Stimulated activated CD4-positive, alpha-beta T cell treated with anti-CD3 and anti-CD28 coated beads, Interleukin-12 subunit alpha, Interleukin-12 subunit beta, amount 100 ng/mL, for 4 hours (primary cell): Measurements from ENCODE around the gene ANKRD29.

Experiments used
- DNase-seq: peaks from one replicate; pipeline ENCODE4 v3.0.0-alpha.2; 2020

Gene ANKRD29, protein sequence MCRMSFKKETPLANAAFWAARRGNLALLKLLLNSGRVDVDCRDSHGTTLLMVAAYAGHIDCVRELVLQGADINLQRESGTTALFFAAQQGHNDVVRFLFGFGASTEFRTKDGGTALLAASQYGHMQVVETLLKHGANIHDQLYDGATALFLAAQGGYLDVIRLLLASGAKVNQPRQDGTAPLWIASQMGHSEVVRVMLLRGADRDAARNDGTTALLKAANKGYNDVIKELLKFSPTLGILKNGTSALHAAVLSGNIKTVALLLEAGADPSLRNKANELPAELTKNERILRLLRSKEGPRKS

DNA sequence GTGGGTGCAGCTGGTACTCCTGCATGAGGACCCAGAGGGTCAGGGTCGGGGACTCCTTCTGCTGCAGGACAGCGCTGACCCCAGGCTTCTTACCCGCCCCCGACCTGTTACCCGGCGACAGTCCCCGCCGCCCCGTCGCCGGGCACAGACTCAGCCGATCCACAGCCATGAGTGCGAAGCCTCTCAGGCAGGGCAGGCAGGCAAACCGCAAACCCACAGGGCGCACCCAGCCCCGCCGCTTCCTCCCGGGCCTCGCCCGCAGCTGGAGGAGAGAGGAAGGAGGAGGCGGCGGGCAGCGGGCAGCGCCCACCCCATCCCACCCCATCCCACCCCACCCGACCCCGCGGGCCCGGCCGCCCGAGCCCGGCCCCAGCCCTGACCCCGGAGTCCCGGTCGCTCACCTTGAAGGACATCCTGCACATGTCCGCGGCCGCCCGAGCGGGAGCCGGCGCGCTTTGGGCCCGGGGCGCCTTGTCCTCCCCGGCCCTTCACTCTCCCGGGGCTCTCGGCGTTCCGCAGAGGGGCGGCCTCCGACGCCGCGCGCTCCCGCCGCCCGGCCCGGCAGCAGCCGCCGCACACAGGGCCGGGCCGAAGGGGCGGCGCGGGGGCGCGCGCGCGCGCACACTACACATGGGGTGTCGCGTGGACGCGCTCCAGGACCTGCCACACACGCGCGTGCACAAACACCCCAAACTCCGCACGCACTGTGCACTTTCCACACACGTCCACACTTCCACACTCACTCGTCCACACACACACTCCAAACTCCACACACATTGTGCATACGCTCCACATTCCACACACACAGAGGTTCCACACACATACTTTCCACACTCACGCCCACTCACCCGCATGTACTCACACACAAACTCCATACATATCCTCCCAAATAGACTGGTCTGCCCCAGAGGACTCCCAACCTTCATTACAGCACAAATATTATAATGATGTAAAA, at the start of gene ANKRD29:
ANKRD29 (minus strand) TSS at position 603 of the 955 bp plus-strand sequence; CDS start at position 422, 181 bp downstream.
- peak; percentile 37 for DNase-seq

- no peak for DNase-seq
Observed at GRCh38 chr18:23712445-23712844, 49.7 kb upstream of the ANKRD29 start.

- DNase-seq, result no peak
Observed at GRCh38 chr18:23711426-23711825, 48.7 kb upstream of the ANKRD29 start.

- DNase-seq, result no peak
Observed at GRCh38 chr18:23710946-23711345, 48.2 kb upstream of the ANKRD29 start.

DNA sequence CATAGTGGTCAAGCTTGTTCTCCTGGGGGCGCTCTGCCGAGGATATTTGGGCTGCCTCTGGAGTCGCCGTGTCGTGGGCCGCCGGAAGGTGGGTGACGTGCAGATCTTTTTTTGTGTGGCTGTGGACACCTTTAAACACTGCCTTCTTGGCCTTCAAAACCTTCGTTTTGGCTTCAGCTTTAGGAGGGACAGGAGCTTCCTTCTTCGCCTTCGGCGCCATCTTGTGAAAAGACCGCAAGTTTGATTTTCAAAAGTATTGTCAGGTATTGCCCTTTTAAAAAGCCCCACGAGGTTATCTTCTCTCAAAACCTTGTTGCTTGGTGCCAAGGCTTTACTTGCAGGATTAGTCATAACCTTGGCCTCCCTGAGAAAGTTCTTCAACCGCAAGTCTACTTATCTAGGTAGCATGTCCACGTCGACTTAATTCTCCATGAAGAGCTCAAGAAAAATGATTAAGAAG, 47.4 kb upstream of the ANKRD29 start:
- no peak for DNase-seq

DNA sequence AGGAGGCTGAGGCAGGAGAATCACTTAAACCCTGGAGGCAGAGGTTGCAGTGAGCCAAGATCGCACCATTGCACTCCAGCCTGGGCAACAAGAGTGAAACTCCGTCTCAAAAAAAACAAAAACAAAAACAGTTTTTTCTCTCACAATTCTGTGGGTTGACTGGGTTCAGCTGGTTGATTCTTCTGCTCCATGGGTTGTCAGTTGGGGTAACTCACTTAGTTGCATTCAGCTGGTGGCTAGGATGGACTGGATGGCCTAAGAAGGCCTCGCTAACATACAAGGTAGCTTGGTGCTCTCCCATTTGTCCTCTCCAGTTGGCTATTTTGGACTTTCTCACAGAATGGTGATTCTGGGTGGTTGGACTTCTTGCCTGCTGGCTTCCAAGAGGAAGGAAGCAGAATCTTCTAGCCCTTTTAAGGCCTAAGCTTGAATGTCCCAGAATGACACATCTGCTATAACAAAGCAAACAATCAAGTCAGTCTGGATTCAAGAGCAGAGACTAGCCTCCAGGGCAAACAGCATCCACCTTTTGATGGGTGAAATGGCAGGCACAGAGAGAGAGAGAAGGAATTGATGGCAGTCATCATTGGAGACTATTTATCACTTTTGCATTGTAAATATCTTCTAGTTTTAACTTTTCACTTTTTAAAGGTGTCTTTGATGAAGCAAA, 44.4 kb upstream of the ANKRD29 start:
- no peak for DNase-seq

DNA sequence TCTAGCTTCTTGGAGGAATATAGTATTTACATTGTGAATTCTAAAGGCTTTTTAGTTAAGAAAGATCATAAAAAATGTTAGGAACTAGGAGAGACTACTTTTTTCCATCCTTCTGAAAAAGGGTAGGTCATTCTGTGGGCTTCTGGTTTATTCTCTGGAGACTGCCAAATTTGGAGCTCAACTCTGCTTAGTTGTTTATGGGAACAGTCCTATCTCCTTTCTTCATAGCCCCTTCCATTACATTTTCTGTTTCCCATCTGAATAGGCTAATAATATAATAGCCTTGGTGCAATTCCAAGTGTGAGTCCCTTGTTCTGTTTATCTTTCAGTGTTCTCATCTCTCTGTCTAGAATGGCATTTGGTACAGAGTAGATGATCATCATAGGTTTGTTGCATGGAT, 42.1 kb upstream of the ANKRD29 start:
- DNase-seq, result no peak

DNA sequence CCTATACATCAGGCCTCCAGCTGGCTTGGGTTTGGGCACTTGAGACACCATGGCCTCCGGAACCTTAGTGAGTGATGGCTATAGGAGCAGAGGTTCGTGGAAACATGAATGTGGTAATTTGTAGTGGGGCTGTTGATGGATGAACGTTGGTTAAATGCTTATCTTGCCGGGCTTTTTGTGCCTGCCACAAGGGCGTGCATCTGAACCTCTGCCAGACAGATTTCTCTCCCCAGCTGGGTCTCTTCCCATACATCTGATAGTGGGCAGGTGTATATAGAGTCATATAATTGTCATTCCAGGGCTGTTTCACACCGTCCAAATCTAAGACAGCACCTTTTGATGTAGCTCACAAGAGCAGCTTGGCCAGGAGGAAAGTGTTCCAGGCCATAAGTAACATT, 41.3 kb upstream of the ANKRD29 start:
- no peak for DNase-seq

- no peak for DNase-seq
Observed at GRCh38 chr18:23703057-23703986, 40.6 kb upstream of the ANKRD29 start.

- DNase-seq, result no peak
Observed at GRCh38 chr18:23702606-23703005, 39.9 kb upstream of the ANKRD29 start.

DNA sequence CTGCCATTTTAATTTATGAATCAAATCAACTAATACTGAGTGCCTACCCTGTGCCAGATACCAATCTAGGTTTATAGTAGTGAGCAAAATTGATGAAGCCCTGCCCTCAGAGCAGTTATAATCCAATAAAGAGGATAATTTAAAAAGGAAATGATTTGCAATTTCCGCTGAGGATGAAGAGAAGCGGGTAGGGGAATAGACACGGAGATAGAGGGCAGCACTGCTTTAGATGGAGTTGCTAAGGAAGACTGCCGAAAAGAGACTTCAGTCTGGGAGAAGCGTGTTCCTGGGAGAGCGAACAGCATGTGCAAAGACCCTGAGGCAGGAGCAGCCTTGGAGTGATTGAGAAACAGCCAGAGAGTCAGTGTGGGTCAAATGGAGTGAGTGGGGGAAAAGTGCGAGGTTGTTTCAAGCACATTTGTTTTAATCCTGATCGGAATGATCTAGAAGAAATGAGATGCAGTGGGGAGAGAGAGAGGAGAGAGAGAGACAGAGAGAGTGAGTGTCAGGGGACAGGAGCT, 38.9 kb upstream of the ANKRD29 start:
- DNase-seq, result no peak

DNA sequence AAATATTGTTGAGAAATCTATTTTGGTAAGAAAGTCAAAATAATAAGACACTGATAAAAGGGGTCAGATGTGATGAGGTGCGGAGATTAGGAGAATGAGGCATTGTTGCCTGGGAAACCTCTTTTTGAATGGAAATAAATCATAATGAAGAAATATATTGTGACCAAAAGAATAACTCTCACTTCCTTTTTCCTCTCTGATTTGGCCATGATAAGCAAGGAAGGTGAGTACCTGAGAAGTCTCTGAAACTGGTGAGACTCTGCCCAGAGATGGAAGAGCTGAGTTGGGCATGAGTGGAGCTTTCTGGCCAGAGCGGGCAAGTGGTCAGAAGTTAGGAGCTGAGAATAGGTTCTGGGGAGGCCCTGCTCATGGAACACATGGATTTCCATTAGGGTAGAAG, 38.3 kb upstream of the ANKRD29 start:
- DNase-seq, result no peak

DNA sequence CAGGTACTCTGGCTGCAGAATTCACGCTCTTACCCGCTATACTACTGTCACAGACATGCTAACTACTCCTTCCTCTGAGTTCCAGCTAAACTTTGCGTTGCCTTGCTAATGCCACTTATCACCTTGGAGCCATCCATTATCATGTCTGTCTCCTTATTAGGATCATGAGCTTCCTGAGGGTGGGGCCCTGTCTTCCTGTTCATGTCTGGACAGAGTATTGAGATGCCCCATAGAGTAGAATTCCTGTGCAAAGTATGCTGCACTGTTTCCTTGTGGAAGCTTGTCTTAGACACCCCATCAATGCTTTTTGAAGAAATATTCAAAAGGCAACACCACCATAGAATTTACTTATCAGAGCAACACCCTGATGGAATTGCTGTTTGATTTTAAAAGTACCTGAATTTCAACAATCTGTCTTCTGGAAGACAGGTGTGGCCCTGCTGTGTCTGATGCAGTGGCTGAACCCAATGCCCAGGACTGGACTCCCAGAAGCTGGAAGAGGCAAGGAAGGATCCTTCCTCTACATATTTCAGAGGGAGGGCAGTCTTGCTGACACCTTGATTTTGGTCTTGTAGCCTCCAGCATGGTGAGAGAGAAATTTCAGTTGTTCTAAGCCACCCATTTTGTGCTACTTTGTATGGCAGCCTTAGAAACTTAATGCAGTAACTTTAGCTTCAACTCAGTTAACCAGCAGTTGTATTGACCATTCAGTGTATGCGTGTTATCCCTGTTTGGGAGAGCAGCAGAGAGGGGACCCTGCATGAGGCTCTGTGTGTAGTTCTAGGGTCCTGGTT, 32.1 kb upstream of the ANKRD29 start:
- DNase-seq, result no peak

- no peak for DNase-seq
Observed at GRCh38 chr18:23693846-23694245, 31.1 kb upstream of the ANKRD29 start.

DNA sequence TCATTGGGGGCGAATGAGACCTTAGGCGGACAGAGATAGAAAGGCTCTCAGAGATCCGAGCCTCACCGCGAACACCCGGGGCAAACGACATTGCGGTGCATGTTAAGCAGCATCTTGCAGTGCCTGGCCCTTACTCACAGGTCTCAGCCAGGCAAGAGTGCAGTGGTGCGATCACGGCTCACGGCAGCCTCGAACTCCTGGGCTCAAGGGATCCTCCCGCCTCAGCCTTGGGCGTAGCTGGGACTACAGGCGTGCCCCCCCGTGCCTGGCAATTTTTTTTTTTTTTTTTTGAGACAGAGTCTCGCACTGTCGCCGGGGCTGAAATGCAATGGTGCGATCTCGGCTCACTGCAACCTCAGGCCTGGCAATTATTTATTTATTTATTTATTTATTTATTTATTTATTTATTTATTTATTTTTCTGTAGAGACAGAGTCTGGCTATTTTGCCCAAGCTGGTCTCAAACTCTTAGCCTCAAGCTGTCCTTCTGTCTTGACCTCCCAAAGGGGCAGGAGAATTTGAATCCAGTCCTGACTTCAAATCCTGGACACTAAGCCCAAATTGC, 27.9 kb upstream of the ANKRD29 start:
- DNase-seq, result no peak

- DNase-seq, result peak; percentile 10
Observed at GRCh38 chr18:23689616-23690504, 27.1 kb upstream of the ANKRD29 start.

GRCh38 chr18:23689031-23689615, 26.4 kb upstream of the ANKRD29 start, which contains the start of gene LAMA3:
TSS of gene LAMA3 (plus strand) at chr18:23689453. CDS start at chr18:23689684, 231 bp downstream.
- peak; percentile 34 for DNase-seq

GRCh38 chr18:23688528-23688927, 25.8 kb upstream of the ANKRD29 start:
- no peak for DNase-seq
